SU-DHL-6 (cell line): Measurements from ENCODE around the gene SLC25A34.

Experiments used
- CTCF ChIP-seq: fragments of 200-600 bp; sonication (generic); IDR thresholded peaks from one replicate; pipeline ENCODE4 v1.5.1; 2017; ENCODE audit warnings: antibody characterized with exemption, mild to moderate bottlenecking, low read length, moderate library complexity; ENCODE audit not compliant: insufficient read depth, poor library complexity, severe bottlenecking
- EZH2phosphoT487 ChIP-seq: fragments of 200-600 bp; sonication (generic), shearing (Covaris generic); conservative IDR thresholded peaks from 2 replicates; pipeline ENCODE4 v1.6.1; 2018; ENCODE audit warnings: mild to moderate bottlenecking, antibody characterized with exemption, low read length, moderate library complexity, mixed read lengths

- TF ChIP-seq CTCF (no peak), EZH2phosphoT487 (no peak)
Observed at GRCh38 chr1:15786581-15786980, 50.5 kb downstream of the SLC25A34 start.
